DMS 273 (cell line): ENCODE results near the gene EMC9.

Experiments used
- DNase-seq: peaks from one replicate; lab custom pipeline; 2025; ENCODE audit not compliant: unreplicated experiment; lab: John Stamatoyannopoulos, UW

The EMC9 gene

GRCh38 chr14:24149302-24149969 lies 8.0 kb upstream of the EMC9 start:
- DNase-seq = no peak

GRCh38 chr14:24147761-24148428 lies 6.5 kb upstream of the EMC9 start:
- peak; percentile 66 for DNase-seq

- peak; percentile 99 for DNase-seq
Measured at GRCh38 chr14:24146978-24147760, 5.8 kb upstream of the EMC9 start, which contains the start of gene RNF31. RNF31 (plus strand) TSS chr14:24147498; CDS start chr14:24147699, 201 bp downstream.

GRCh38 chr14:24146453-24146977 lies 5.1 kb upstream of the EMC9 start, which contains the start of gene PSME2:
PSME2 (minus strand) TSS chr14:24146610; CDS start chr14:24146581, 29 bp downstream.
- DNase-seq = peak; percentile 99

- DNase-seq = peak; percentile 79
Measured at GRCh38 chr14:24145690-24146452, 4.5 kb upstream of the EMC9 start.

- no peak for DNase-seq
Measured at GRCh38 chr14:24145219-24145618, 3.8 kb upstream of the EMC9 start.

GRCh38 chr14:24144451-24144850 lies 3.1 kb upstream of the EMC9 start:
- DNase-seq = no peak

- no peak for DNase-seq
Measured at GRCh38 chr14:24143511-24143910, 2.1 kb upstream of the EMC9 start.

- peak; percentile 40 for DNase-seq
Measured at GRCh38 chr14:24139272-24139934, 2.0 kb downstream of the EMC9 start.

- DNase-seq = no peak
Measured at GRCh38 chr14:24138396-24139271, 2.8 kb downstream of the EMC9 start.

GRCh38 chr14:24137529-24138395 lies 3.6 kb downstream of the EMC9 start:
- no peak for DNase-seq

GRCh38 chr14:24136684-24137528 lies 4.5 kb downstream of the EMC9 start:
- DNase-seq = peak; percentile 41

GRCh38 chr14:24135834-24136683 lies 5.3 kb downstream of the EMC9 start, which contains the start of gene PSME1:
PSME1 (plus strand) TSS chr14:24136194; CDS start chr14:24136263, 69 bp downstream.
- peak; percentile 97 for DNase-seq

GRCh38 chr14:24135584-24135833 lies 5.9 kb downstream of the EMC9 start:
- no peak for DNase-seq

- DNase-seq = no peak
Measured at GRCh38 chr14:24133735-24134134, 7.7 kb downstream of the EMC9 start.

- DNase-seq = no peak
Measured at GRCh38 chr14:24132976-24133375, 8.4 kb downstream of the EMC9 start.
